Central memory CD8-positive, alpha-beta T cell (primary cell): ENCODE measurements around the gene TTLL8.
"Not testable (repeated sequence)": the region's sequence is repeated elsewhere in the genome, so short reads cannot be mapped to it uniquely, and the experiment has no call there.

Source experiments
- ATAC-seq: fragments of 150-1000 bp; cut with Tn5 transposase; replicated peaks from 2 replicates; pipeline ENCODE4 v1.10.0; 2022; ENCODE audit warnings: mild to moderate bottlenecking, moderate FRiP score, moderate number of reproducible peaks; ENCODE audit not compliant: poor library complexity, severe bottlenecking; ENCODE audit errors: extremely low read depth
- DNase-seq, 2 donors: peaks; one replicate each; pipeline ENCODE4 v3.0.0; 2021; ENCODE audit warnings: low spot score in 2 of 2
- H3K27ac Mint-ChIP-seq: one replicate; pipeline ENCODE4 v1.8.0; 2022; ENCODE audit warnings: low read depth, mild to moderate bottlenecking, moderate library complexity, mixed read lengths
- H3K27me3 Mint-ChIP-seq: one replicate; pipeline ENCODE4 v1.8.0; 2022; ENCODE audit warnings: mixed read lengths
- H3K36me3 Mint-ChIP-seq: one replicate; pipeline ENCODE4 v1.8.0; 2022; ENCODE audit warnings: mild to moderate bottlenecking, moderate library complexity, mixed read lengths; ENCODE audit not compliant: insufficient read depth
- H3K4me1 Mint-ChIP-seq: one replicate; pipeline ENCODE4 v1.8.0; 2022; ENCODE audit warnings: mixed read lengths
- H3K4me3 Mint-ChIP-seq: one replicate; pipeline ENCODE4 v1.8.0; 2022; ENCODE audit warnings: mild to moderate bottlenecking, moderate library complexity, mixed read lengths
- H3K9me3 Mint-ChIP-seq: one replicate; pipeline ENCODE4 v1.8.0; 2022; ENCODE audit warnings: mixed read lengths

Gene TTLL8

GRCh38 chr22:49996119-49996517, 62.0 kb downstream of the TTLL8 start:
- no peak overlapping the region for H3K4me3 Mint-ChIP-seq
- H3K36me3 Mint-ChIP-seq, result no peaks in the 10 kb centered on the region
- peaks cover 14% of the 10 kb centered on the region for H3K4me1 Mint-ChIP-seq
- H3K27ac Mint-ChIP-seq, result no peak overlapping the region
- ATAC-seq (no peak), DNase-seq (no peak)
- H3K27me3 Mint-ChIP-seq, result peaks cover 3% of the 10 kb centered on the region
- peaks cover 2% of the 10 kb centered on the region for H3K9me3 Mint-ChIP-seq

- Mint-ChIP-seq H3K9me3 (peaks cover 7% of the 10 kb centered on the region), H3K27me3 (peaks cover 9% of the 10 kb centered on the region), H3K4me3 (no peak overlapping the region), H3K4me1 (peaks cover 14% of the 10 kb centered on the region), H3K27ac (no peak overlapping the region), H3K36me3 (peaks cover 1% of the 10 kb centered on the region)
- ATAC-seq (no peak), DNase-seq (no peak)
These were observed 62.6 kb downstream of the TTLL8 start for GRCh38 chr22:49995361-49996118.

DNA sequence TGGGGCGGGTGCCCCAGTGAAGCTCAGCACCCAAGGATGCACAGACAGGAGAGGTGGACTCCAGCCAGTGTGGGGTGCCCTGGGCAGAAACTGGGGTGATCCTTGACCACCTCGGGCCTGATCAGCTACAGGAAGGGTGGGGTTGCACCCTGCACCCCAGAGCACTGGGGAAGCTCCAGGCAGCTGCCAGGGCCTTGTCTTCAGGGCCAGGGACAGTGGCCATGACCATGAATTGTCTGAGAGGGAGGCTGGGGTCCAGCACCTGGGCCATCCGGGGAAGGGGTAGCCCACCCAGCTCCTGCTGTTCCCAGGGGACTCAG, 63.1 kb downstream of the TTLL8 start:
- DNase-seq, result no peak
- Mint-ChIP-seq H3K4me1 (peaks cover 14% of the 10 kb centered on the region), H3K9me3 (peaks cover 7% of the 10 kb centered on the region), H3K4me3 (no peak overlapping the region), H3K27me3 (peaks cover 9% of the 10 kb centered on the region), H3K36me3 (peaks cover 2% of the 10 kb centered on the region), H3K27ac (no peak overlapping the region)
- no peak for ATAC-seq

DNA sequence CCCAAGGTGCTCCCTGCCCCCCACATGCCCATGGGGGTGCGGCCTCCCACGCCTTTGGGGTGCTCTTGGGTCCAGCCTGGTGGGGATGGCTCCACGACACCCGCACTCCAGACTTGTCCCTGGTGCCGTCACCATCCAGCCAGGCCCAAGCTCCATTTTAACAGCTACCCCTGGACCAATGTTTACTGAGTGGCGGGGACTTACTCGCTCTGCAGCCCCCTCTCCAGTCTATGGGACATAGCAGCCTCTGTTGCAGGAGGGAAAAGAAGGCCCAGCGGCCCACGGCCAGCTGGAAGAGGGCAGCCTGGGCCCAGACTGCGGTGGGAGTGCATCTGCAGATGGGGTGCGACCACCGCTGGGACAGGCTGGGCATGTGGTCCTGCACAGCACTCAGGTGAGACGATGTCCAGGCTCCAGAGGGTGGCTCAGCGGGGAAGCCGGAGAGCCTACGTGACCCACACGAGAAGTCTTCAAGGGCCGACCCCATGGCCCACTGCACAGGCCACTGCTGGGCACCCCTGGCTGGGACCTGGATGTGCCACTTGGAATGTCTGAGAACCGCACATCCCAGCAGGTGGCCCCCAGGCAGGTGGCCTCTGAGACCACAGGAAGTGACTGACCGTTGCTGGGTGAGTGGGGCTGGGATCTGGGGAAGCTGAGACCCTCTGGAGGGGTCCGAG, 63.6 kb downstream of the TTLL8 start:
- no peak for DNase-seq
- H3K27ac Mint-ChIP-seq, result no peak overlapping the region

GRCh38 chr22:49993649-49994360, 64.3 kb downstream of the TTLL8 start:
- no peak for DNase-seq
- Mint-ChIP-seq H3K4me1 (peaks cover 14% of the 10 kb centered on the region), H3K27ac (peak overlapping the region; percentile 13), H3K27me3 (peaks cover 11% of the 10 kb centered on the region), H3K4me3 (no peak overlapping the region), H3K9me3 (peaks cover 7% of the 10 kb centered on the region), H3K36me3 (peaks cover 2% of the 10 kb centered on the region)
- ATAC-seq, result no peak

More for the DNA sequence above, 63.6 kb downstream of the TTLL8 start:
- ATAC-seq, result no peak
- Mint-ChIP-seq H3K4me3 (no peak overlapping the region), H3K9me3 (peaks cover 7% of the 10 kb centered on the region), H3K36me3 (peaks cover 2% of the 10 kb centered on the region), H3K27me3 (peaks cover 9% of the 10 kb centered on the region), H3K4me1 (peaks cover 14% of the 10 kb centered on the region)

- peak overlapping the region; percentile 13 for H3K27ac Mint-ChIP-seq
- DNase-seq, result peak; percentile 46 to 58
- peak; percentile 84 for ATAC-seq
- H3K4me3 Mint-ChIP-seq, result no peak overlapping the region
- H3K36me3 Mint-ChIP-seq, result peaks cover 2% of the 10 kb centered on the region
- peaks cover 14% of the 10 kb centered on the region for H3K4me1 Mint-ChIP-seq
- peaks cover 19% of the 10 kb centered on the region for H3K27me3 Mint-ChIP-seq
- H3K9me3 Mint-ChIP-seq, result peaks cover 7% of the 10 kb centered on the region
These were observed 65.0 kb downstream of the TTLL8 start for GRCh38 chr22:49992921-49993648.

GRCh38 chr22:49991907-49992533, 66.1 kb downstream of the TTLL8 start:
- ATAC-seq, result no peak
- Mint-ChIP-seq H3K9me3 (peaks cover 7% of the 10 kb centered on the region), H3K36me3 (peaks cover 2% of the 10 kb centered on the region), H3K27me3 (peaks cover 19% of the 10 kb centered on the region), H3K27ac (no peak overlapping the region), H3K4me1 (peaks cover 14% of the 10 kb centered on the region), H3K4me3 (no peak overlapping the region)
- DNase-seq, result no peak

GRCh38 chr22:49991167-49991566, 66.9 kb downstream of the TTLL8 start:
- Mint-ChIP-seq H3K27ac (no peak overlapping the region), H3K4me3 (no peak overlapping the region), H3K9me3 (peaks cover 9% of the 10 kb centered on the region), H3K27me3 (peaks cover 25% of the 10 kb centered on the region), H3K36me3 (peaks cover 2% of the 10 kb centered on the region), H3K4me1 (peaks cover 14% of the 10 kb centered on the region)
- DNase-seq, result no peak
- no peak for ATAC-seq

DNA sequence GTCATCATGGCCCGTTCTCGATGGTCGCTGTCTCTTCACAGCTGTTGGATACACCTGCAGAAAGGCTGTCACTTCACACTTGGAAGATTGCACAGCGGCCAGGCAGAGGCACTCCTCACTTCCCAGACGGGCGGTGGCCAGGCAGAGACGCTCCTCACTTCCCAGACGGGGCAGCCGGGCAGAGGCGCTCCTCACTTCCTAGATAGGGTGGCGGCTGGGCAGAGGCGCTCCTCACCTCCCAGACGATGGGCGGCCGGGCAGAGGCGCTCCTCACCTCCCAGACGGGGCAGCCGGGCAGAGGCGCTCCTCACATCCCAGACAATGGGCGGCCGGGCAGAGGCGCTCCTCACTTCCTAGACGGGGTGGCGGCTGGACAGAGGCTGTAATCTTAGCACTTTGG, 68.3 kb downstream of the TTLL8 start:
- Mint-ChIP-seq H3K9me3 (peaks cover 16% of the 10 kb centered on the region), H3K27me3 (peaks cover 39% of the 10 kb centered on the region)
- ATAC-seq, H3K4me1 Mint-ChIP-seq, H3K36me3 Mint-ChIP-seq, H3K27ac Mint-ChIP-seq, H3K4me3 Mint-ChIP-seq, DNase-seq: not testable (repeated sequence)

- Mint-ChIP-seq H3K4me3 (no peak overlapping the region), H3K36me3 (peaks cover 4% of the 10 kb centered on the region), H3K27me3 (peaks cover 49% of the 10 kb centered on the region), H3K27ac (no peak overlapping the region), H3K4me1 (no peaks in the 10 kb centered on the region), H3K9me3 (peaks cover 16% of the 10 kb centered on the region)
- ATAC-seq, result no peak
- DNase-seq, result no peak
These were observed 71.8 kb downstream of the TTLL8 start for GRCh38 chr22:49986325-49986724.

DNA sequence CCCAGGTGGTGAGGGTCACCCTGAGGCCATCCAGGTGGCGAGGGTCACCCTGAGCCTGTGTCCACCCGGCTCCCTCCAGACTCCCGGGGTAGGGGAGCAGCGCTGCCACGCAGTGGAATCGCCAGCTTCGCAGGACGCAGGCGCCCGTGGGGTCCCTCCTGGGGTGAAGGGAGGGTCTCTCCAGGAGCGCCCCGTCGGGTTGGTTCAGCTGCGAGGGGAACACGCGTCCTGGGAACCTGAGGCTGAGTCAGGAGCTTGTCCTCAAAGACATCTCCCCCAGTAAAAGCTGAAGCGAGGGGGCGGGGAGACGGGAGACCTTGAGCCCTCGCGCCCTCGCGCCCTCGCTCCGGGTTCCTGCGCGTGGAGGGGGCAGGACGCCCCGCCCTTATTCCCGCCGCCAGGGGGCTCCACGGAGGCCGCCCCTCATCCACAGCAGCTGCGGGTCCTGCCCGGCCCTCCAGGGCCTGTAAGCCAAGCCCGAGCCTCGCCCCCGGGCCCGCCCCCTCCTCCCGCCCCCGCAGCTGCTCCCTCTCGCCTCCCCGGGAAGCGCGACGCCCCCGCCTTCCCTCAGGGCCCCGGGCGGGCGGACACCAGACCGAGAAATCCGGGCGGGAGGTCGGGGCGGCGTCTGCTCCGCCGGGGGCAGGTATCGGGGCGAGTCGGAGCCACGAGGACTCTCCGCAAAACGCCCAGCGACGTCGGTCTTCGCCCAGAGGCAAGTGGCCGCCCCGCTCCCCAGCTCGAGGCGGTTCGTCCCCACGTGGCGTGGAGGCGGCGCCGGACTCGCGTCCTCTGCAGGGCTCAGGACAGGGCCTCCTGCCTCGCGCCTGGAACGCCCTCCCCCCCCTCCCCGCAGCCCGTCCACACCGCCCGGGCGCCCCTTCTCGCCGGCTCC, 74.7 kb downstream of the TTLL8 start:
- peak; percentile 67 for ATAC-seq
- Mint-ChIP-seq H3K4me1 (peaks cover 9% of the 10 kb centered on the region), H3K4me3 (peak overlapping the region; percentile 61), H3K27ac (no peak overlapping the region), H3K36me3 (peaks cover 8% of the 10 kb centered on the region), H3K27me3 (peaks cover 35% of the 10 kb centered on the region), H3K9me3 (peaks cover 18% of the 10 kb centered on the region)
- peak in 1 of 2 donors; percentile 42 for DNase-seq
